ENCODE data around the gene ISCU. TPM values are rescaled to one million over a fixed set of nuclear protein-coding genes. Genes with fewer than 3 reads are reported as not detected.

The ISCU gene
- total RNA-seq, 4 donors from 2014 or later = 113 to 155 (median 130) TPM

DNA sequence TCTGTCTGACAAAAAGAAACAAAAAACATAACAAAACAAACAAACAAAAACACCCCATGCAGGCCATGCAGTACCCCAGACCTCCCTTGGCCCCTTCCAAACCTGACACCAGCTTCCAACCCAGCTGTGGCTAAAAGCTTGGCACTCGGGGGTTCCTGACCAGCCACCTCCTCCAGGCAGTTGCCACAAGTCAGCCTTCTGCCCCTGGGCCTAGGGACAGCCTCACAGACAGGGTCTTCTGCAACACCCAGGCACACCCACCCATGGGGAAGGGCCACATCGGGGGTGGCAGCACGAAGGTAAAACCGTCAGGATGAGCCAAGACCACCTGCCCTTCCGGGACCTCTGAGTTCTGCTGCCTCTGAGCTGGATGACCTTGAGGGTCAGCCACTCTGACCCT is 46.2 kb downstream of the ISCU start:
- H3K4me1 ChIP-seq = peaks cover 0 to 4% (median 0%) of the 10 kb centered on the region in 4 donors
- no peak overlapping the region for H3K27ac ChIP-seq
- no peak for DNase-seq
- H3K4me3 ChIP-seq = no peak overlapping the region
- TF ChIP-seq POLR2A (IDR thresholded peaks at IDR 0.05) = no peak
- no peak for TF ChIP-seq POLR2AphosphoS5 (IDR thresholded peaks at IDR 0.05)
- no peaks in the 10 kb centered on the region for H3K9me3 ChIP-seq
- no peaks in the 10 kb centered on the region for H3K27me3 ChIP-seq
- WGBS, 2 donors (ENCODE audit: low coverage in 1 of 2) = 80 to 81% methylated on average over 1 to 5 of the region's 5 CpGs
- intact Hi-C loops (cut with DNase I; ENCODE audit: low total_unique reads) = no loop called here
- H3K36me3 ChIP-seq = no peaks in the 10 kb centered on the region
- in situ Hi-C loops (cut with MboI; ENCODE audit: low pct_ligation_motif_present in 1 of 4, low pct_unique_long_range_greater_than_20kb in 1 of 4, low sequenced_read_pairs in 3 of 4) = no loop called here

DNA sequence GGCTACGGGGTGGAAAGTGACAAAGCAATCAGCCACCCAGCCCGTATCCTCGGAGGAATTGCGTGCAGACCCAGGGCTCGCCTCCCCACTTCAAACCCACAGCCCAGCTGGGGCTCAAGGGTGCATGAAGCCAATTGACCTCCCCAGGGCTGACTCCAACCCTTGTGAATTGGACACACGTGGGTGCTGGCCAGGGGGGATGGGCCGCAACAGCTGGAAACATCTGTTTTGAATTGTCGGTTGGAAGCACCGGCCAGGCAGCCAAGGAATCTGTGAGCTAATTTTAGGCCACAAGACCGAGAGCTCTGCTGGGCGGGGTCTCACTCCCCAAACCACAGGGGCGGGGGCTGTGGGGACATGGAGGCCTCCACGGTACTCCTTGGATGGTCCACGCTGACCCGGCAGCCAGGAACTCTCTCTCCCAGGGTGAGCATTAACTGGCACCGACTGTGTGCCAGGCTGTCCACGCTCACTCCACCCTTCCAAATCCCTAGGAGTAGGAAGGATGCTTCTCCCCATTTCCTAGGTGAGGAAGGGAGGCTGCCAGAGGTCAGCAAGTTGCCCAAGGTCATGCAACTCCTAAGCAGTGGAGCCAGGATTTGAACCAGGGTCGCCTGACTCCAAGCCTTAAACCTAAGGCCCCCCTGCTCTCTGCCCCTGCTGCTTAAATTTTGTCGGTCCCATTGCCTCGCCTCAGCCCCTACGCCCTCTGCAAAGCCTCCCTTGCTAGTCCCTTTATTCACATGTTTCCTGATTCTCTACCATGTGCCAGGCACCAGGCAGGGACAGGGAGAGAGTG is 47.3 kb downstream of the ISCU start:
- TF ChIP-seq CTCF (IDR thresholded peaks at IDR 0.05) (no peak), POLR2A (IDR thresholded peaks at IDR 0.05) (no peak), POLR2AphosphoS5 (IDR thresholded peaks at IDR 0.05) (peak; percentile 50 to 85 (median 82)), EP300 (IDR thresholded peaks at IDR 0.05; ENCODE audit: low read depth) (no peak)
- Histone ChIP-seq H3K27ac (peak overlapping the region in 3 of 4 donors; percentile 36 to 42 (median 38)), H3K4me3 (no peak overlapping the region), H3K36me3 (no peaks in the 10 kb centered on the region), H3K27me3 (no peaks in the 10 kb centered on the region), H3K9me3 (no peaks in the 10 kb centered on the region), H3K4me1 (peaks cover 0 to 4% (median 0%) of the 10 kb centered on the region in 4 donors)
- in situ Hi-C loops (cut with MboI; ENCODE audit: low pct_ligation_motif_present in 1 of 4, low pct_unique_long_range_greater_than_20kb in 1 of 4, low sequenced_read_pairs in 3 of 4) = loop anchor here in 2 of 4 donors (5.0 to 10.0 kb wide), 2 partner anchors 37 to 45 kb away; partner anchors contain the start of genes ISCU (in 1 of the 2) and SART3 (in 1 of the 2)
- 58% methylated on average over 21 of the region's 21 CpGs; no CpG with 5 or more reads in 1 of the 2 donors for WGBS, 2 donors (ENCODE audit: low coverage in 1 of 2)
- intact Hi-C loops (cut with DNase I; ENCODE audit: low total_unique reads) = loop anchor here (10.0 kb wide), 1 partner anchor 345 kb away; no protein-coding TSS in a partner anchor
- DNase-seq = peak; percentile 67

- in situ Hi-C loops (cut with MboI; ENCODE audit: low pct_ligation_motif_present in 1 of 4, low pct_unique_long_range_greater_than_20kb in 1 of 4, low sequenced_read_pairs in 3 of 4) = loop anchor here in 2 of 4 donors (5.0 to 10.0 kb wide), 2 partner anchors 38 to 46 kb away; partner anchors contain the start of genes ISCU (in 1 of the 2) and SART3 (in 1 of the 2)
- TF ChIP-seq CTCF (IDR thresholded peaks at IDR 0.05) (no peak), EP300 (IDR thresholded peaks at IDR 0.05; ENCODE audit: low read depth) (no peak), POLR2AphosphoS5 (IDR thresholded peaks at IDR 0.05) (no peak), POLR2A (IDR thresholded peaks at IDR 0.05) (no peak)
- no peak overlapping the region for H3K4me3 ChIP-seq
- intact Hi-C loops (cut with DNase I; ENCODE audit: low total_unique reads) = loop anchor here (10.0 kb wide), 1 partner anchor 344 kb away; no protein-coding TSS in a partner anchor
- no peak for DNase-seq
- H3K9me3 ChIP-seq = no peaks in the 10 kb centered on the region
- H3K36me3 ChIP-seq = no peaks in the 10 kb centered on the region
- WGBS, 2 donors (ENCODE audit: low coverage in 1 of 2) = 92 to 100% methylated on average over 1 to 8 of the region's 8 CpGs
- H3K27me3 ChIP-seq = no peaks in the 10 kb centered on the region
- H3K4me1 ChIP-seq = peaks cover 0 to 4% (median 0%) of the 10 kb centered on the region in 4 donors
- H3K27ac ChIP-seq = peak overlapping the region in 3 of 4 donors; percentile 36 to 42 (median 38)
Measured at GRCh38 chr12:108610336-108610815, 48.0 kb downstream of the ISCU start.

- intact Hi-C loops (cut with DNase I; ENCODE audit: low total_unique reads) = loop anchor here (10.0 kb wide), 1 partner anchor 344 kb away; no protein-coding TSS in a partner anchor
- no peak for DNase-seq
- no peaks in the 10 kb centered on the region for H3K9me3 ChIP-seq
Measured at GRCh38 chr12:108610856-108611605, 48.6 kb downstream of the ISCU start.

More at GRCh38 chr12:108610856-108611605, 48.6 kb downstream of the ISCU start:
- Histone ChIP-seq H3K27me3 (no peaks in the 10 kb centered on the region), H3K36me3 (no peaks in the 10 kb centered on the region), H3K27ac (peak overlapping the region in 1 of 4 donors; percentile 36), H3K4me3 (no peak overlapping the region), H3K4me1 (peaks cover 0 to 4% (median 0%) of the 10 kb centered on the region in 4 donors)
- in situ Hi-C loops (cut with MboI; ENCODE audit: low pct_ligation_motif_present in 1 of 4, low pct_unique_long_range_greater_than_20kb in 1 of 4, low sequenced_read_pairs in 3 of 4) = loop anchor here in 2 of 4 donors (5.0 to 10.0 kb wide), 2 partner anchors 39 to 46 kb away; partner anchors contain the start of genes ISCU (in 1 of the 2) and SART3 (in 1 of the 2)
- WGBS, 2 donors (ENCODE audit: low coverage in 1 of 2) = 83 to 100% methylated on average over 1 to 15 of the region's 15 CpGs
- TF ChIP-seq POLR2A (IDR thresholded peaks at IDR 0.05) (no peak), EP300 (IDR thresholded peaks at IDR 0.05; ENCODE audit: low read depth) (no peak), POLR2AphosphoS5 (IDR thresholded peaks at IDR 0.05) (no peak), CTCF (IDR thresholded peaks at IDR 0.05) (no peak)
